KMS-11 (cell line): ENCODE data around the gene CREB3L2.

ENCODE experiments used
- H2AFZ ChIP-seq: fragments of 200-600 bp; sonication (generic); 2 replicates; pipeline ENCODE4 v1.6.1; 2016; ENCODE audit warnings: antibody characterized with exemption, mixed run types, low read depth
- H3K27ac ChIP-seq: fragments of 200-600 bp; sonication (generic); 2 replicates; pipeline ENCODE4 v1.6.1; 2016; ENCODE audit warnings: mild to moderate bottlenecking, mixed run types
- H3K27me3 ChIP-seq: fragments of 200-600 bp; sonication (generic); 2 replicates; pipeline ENCODE4 v1.6.1; 2017; ENCODE audit warnings: mild to moderate bottlenecking, low read depth, mixed run types, moderate library complexity; ENCODE audit not compliant: insufficient read depth
- H3K36me3 ChIP-seq: fragments of 200-600 bp; sonication (generic); 2 replicates; pipeline ENCODE4 v1.6.1; 2017; ENCODE audit warnings: mild to moderate bottlenecking, mixed run types; ENCODE audit not compliant: insufficient read depth
- H3K4me1 ChIP-seq: fragments of 200-600 bp; sonication (generic); 2 replicates; pipeline ENCODE4 v1.6.1; 2016; ENCODE audit warnings: mild to moderate bottlenecking, low read depth, mixed run types; ENCODE audit not compliant: poor library complexity, severe bottlenecking
- H3K4me2 ChIP-seq: fragments of 200-600 bp; sonication (generic); 2 replicates; pipeline ENCODE4 v1.7.0; 2016; ENCODE audit warnings: mild to moderate bottlenecking, mixed run types
- H3K4me3 ChIP-seq: fragments of 200-600 bp; sonication (generic); IDR thresholded peaks from 2 replicates; pipeline ENCODE4 v1.6.1; 2017; ENCODE audit warnings: low read depth, low read length, mixed read lengths; ENCODE audit not compliant: insufficient read depth
- H3K79me2 ChIP-seq: fragments of 200-600 bp; sonication (generic); 2 replicates; pipeline ENCODE4 v1.6.1; 2016; ENCODE audit warnings: low read depth, mixed run types; ENCODE audit not compliant: insufficient read depth
- H3K9ac ChIP-seq: fragments of 200-600 bp; sonication (generic); 2 replicates; pipeline ENCODE4 v1.6.1; 2016; ENCODE audit warnings: mild to moderate bottlenecking, mixed run types
- H4K20me1 ChIP-seq: fragments of 200-600 bp; sonication (generic); 2 replicates; pipeline ENCODE4 v1.6.1; 2016; ENCODE audit warnings: mild to moderate bottlenecking, mixed run types; ENCODE audit not compliant: insufficient read depth
- TF ChIP-seq, protein P1 (sequence below): fragments of 200-600 bp; sonication (generic); conservative IDR thresholded peaks from 2 replicates; pipeline ENCODE4 v1.6.1; 2017; ENCODE audit warnings: low read depth, mild to moderate bottlenecking, antibody characterized with exemption, low read length, moderate library complexity, mixed read lengths

CREB3L2 gene

DNA sequence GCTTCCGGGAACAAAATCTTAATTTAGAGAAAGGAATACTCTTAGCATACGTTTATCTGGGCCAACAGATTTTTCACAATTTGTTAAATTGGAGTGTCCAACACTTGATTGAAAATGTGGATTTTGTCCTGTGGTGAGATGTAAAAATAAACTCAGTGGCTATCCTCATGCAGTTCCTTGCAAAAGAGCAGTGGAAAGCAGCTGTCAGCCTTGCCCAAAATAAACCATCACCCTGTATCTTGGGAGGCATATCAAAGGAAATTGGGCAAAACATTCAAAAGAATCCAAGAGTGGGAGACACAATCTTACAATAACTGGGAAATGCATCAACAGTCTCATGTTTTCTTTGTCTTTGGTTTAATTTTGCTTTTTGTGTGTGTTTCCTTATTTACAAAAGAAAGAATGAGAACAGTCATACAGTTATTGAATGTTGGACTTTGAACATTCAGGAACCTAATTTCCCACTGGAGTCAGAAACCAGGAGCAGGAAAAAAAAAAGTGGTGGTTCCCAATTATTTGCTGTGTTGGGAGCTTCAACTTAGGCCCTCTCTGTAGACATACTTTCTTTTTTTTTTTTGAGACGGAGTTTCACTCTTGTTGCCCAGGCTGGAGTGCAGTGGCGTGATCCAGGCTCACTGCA lies 110.8 kb downstream of the CREB3L2 start:
- no peak overlapping the region for H3K4me2 ChIP-seq
- H3K79me2 ChIP-seq = no peaks in the 10 kb centered on the region
- H4K20me1 ChIP-seq = no peaks in the 10 kb centered on the region
- H3K27me3 ChIP-seq = no peaks in the 10 kb centered on the region
- no peak overlapping the region for H3K9ac ChIP-seq
- TF ChIP-seq, protein P1, sequence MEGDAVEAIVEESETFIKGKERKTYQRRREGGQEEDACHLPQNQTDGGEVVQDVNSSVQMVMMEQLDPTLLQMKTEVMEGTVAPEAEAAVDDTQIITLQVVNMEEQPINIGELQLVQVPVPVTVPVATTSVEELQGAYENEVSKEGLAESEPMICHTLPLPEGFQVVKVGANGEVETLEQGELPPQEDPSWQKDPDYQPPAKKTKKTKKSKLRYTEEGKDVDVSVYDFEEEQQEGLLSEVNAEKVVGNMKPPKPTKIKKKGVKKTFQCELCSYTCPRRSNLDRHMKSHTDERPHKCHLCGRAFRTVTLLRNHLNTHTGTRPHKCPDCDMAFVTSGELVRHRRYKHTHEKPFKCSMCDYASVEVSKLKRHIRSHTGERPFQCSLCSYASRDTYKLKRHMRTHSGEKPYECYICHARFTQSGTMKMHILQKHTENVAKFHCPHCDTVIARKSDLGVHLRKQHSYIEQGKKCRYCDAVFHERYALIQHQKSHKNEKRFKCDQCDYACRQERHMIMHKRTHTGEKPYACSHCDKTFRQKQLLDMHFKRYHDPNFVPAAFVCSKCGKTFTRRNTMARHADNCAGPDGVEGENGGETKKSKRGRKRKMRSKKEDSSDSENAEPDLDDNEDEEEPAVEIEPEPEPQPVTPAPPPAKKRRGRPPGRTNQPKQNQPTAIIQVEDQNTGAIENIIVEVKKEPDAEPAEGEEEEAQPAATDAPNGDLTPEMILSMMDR = no peak
- H3K36me3 ChIP-seq = no peaks in the 10 kb centered on the region
- peaks cover 6% of the 10 kb centered on the region for H3K4me1 ChIP-seq
- no peak overlapping the region for H3K4me3 ChIP-seq
- no peak overlapping the region for H2AFZ ChIP-seq
- H3K27ac ChIP-seq = no peak overlapping the region

DNA sequence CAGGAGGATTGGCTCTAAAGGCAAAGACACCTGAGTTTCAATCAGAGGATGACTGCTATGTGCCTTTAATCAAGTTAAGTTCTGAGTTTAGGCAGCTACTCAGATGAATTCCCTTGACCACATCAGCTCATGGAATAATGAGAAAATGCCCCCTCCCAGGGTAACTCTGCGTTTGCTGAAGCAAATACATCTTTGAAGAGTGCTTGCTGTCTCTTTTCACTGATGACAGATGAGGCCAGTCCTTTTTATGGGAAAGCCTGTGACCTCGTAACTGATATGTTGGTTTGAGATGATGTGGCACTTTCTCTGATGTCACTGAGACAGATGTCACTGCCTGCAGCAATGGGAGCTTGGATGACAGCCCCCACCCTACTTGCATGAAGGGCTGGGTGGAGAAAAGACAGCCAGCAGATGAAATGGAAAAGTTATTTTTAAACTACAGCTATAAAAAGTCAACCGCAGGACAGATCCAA lies 111.4 kb downstream of the CREB3L2 start:
- Histone ChIP-seq H2AFZ (no peak overlapping the region), H3K27me3 (no peaks in the 10 kb centered on the region), H3K79me2 (no peaks in the 10 kb centered on the region), H4K20me1 (no peaks in the 10 kb centered on the region), H3K4me2 (no peak overlapping the region), H3K27ac (no peak overlapping the region), H3K9ac (no peak overlapping the region), H3K36me3 (no peaks in the 10 kb centered on the region), H3K4me1 (no peaks in the 10 kb centered on the region), H3K4me3 (no peak overlapping the region)
- TF ChIP-seq, protein P1 = no peak

DNA sequence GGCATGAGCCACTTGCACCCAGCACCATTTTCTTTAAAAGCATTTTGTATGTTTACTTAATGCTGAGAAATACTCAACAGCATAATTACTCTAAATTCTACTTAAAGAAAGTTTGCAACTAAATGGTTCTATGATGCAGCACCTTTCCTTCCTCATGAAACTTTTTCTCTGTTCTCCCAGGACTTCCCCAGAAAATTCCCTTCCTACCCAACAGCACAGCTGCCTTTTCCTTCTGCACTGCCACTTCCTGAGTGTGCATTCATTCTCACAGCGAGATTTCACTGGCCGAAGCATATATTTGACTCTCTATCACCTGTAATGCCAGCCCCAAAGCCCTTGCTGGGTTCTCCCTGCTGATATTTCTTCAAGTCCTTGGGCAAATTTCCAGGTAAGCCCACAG lies 113.6 kb downstream of the CREB3L2 start:
- H3K4me2 ChIP-seq = no peak overlapping the region
- TF ChIP-seq, protein P1 = no peak
- H3K4me3 ChIP-seq = no peak overlapping the region
- H3K9ac ChIP-seq = no peak overlapping the region
- H3K36me3 ChIP-seq = no peaks in the 10 kb centered on the region; the same call in 1 of the 2 replicates
- no peaks in the 10 kb centered on the region for H3K79me2 ChIP-seq
- no peak overlapping the region for H2AFZ ChIP-seq
- H3K4me1 ChIP-seq = no peaks in the 10 kb centered on the region
- no peak overlapping the region for H3K27ac ChIP-seq
- H3K27me3 ChIP-seq = no peaks in the 10 kb centered on the region
- H4K20me1 ChIP-seq = no peaks in the 10 kb centered on the region

DNA sequence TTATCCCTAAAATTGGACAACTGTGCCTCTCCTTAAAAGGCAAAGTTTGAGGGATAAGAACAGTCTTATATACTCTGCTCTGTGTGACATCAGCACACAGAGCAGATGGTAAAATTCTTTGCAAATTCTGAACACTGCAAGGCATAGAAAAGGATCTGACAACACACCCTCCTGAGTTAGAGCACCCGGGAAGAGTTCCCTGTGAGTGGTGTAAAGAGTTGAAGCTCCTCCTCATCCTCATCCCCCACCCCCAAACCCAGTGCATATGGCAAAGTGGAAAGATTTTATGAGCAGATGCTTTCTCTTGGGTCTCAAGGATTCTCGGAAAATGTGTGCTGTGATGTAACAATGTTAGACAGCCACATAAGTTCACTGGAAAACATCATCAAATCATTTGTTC lies 115.1 kb downstream of the CREB3L2 start:
- Histone ChIP-seq H3K36me3 (peaks cover 7% of the 10 kb centered on the region; the same call in 1 of the 2 replicates), H2AFZ (no peak overlapping the region), H3K79me2 (no peaks in the 10 kb centered on the region), H3K4me2 (no peak overlapping the region), H3K4me3 (no peak overlapping the region), H4K20me1 (no peaks in the 10 kb centered on the region), H3K27me3 (no peaks in the 10 kb centered on the region), H3K27ac (no peak overlapping the region), H3K4me1 (no peaks in the 10 kb centered on the region), H3K9ac (no peak overlapping the region)
- TF ChIP-seq, protein P1 = no peak
